DLD1 (cell line): ENCODE results near the gene CLECL1.
"Not testable (repeated sequence)": the region's sequence is repeated elsewhere in the genome, so short reads cannot be mapped to it uniquely, and the experiment has no call there.

Source experiments
- in situ Hi-C: cut with HindIII; loops from 2 replicates; pipeline ENCODE4 v1.10.0; 2017; ENCODE audit warnings: low sequenced_read_pairs

CLECL1 gene

DNA sequence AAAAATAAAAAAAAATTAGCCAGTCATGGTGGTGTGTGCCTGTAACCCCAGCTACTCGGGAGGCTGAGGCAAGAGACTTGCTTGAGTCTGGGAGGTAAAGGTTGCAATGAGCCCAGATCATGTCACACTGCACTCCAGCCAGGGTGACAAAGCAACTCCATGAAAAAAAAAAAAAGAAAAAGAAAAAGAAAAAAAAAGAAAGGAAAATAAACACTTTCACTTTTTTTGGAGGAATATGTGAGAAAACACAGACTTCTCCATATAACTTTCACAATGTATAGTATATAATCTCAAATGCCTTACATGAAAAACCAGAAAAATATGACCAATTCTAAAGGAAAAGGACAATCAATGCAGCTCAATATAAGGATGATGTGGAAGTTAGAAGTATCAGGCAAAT lies 8.9 kb downstream of the CLECL1 start:
- in situ Hi-C loops: no loop called here

DNA sequence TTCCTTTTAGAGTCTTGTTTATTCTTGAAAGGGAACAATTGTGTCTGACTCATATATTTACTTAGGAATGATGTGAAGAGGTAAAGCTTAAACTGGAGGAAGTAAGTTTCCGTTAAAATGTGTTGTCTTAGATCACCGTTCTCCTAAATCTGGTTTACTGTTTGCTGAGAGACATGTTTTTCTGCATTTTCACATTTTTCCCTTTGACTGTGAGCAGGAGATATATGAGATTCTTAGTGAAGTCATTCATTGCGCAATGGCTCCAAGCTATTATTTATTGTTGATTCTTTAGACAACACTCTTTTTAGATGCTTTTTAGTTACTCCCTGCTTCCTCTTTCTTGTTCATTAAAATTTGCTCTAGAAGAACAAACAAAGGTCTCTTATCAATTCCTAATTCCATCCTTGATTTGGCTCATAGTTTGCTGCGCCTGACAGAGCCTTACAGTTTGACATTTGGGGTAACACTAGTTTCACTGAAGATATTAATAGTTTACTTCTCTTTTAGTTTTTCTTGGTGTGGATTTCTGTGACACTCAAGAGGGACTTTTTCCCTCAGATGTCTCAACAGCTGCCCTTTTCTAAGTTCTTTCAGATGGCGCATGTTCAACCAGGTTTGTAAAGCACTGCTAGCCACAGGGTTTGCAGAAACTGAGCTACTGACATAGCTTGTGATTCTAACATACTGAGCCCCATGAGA lies 11.4 kb downstream of the CLECL1 start:
- in situ Hi-C loops: no loop called here

DNA sequence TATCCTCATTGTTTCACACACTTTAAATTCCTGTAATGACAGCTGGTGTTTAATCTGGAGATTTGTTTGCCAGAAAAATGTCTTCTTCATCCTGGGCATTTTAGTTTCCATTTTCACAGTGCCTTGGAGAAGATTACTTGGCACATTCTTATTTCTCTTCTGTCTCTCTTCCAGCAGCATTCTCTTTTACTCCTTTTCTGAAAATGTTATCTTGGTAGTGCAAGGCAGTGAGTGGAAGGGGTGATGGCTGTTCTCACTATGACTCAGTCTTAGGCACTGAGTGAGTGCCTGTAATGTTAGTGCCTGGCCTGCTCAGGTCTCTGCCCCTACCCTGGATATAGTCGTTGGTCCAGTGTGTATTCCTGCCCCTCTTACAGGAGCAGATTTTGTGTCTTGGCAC lies 13.1 kb downstream of the CLECL1 start:
- in situ Hi-C loops: no loop called here

DNA sequence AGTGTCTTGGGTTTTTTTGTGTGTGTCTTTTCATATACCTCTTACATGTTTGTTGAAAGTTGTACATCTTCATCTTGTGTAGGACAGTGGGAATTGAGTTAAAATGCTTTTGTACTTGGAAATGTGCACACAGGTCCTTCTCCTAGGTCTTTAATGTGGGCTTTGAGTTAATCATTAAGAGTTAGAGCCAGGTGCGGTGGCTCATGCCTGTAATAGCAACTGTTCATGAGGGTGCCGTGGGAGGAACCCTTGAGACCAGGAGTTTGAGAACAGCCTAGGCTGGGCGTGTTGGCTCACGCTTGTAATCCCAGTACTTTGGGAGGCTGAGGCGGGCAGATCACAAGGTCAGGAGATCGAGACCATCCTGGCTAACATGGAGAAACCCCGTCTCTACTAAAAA lies 13.9 kb downstream of the CLECL1 start:
- in situ Hi-C loops: no loop called here

DNA sequence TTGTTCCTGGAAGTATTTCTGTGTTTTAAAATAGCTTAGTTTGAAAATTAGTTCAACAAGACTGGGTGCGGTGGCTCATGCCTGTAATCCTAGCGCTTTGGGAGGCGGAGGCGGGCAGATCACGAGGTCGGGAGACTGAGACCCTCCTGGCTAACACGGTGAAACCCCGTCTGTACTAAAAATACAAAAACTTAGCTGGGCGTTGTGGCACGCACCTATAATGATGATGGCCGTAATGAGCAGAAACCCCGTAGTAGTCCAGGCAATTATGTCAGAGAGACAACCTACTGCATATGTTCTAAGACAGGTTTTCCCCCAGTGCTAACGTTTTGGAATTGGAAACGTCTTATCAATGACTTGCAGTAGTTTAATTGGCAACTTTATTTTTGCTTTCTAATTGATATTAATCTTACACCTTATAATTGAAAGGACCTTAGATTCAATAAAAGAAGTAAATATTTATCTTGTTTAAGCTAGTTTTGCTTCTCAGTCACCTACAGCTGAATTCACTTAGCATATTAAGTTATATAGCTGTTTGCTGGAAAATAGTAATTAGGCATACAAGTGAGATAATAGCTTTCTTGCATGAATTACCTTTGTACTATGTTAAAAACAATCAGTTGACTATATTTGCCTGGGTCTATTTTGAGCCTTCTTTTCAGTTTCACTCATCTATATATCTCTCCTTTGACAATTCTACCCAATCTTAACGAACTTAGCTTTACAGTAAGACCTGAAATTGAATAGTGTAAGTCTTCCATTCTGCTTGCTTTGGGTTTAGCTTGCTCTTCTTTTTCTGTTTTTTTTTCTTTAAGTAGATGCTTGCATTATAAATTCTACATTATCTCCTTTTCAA lies 15.6 kb downstream of the CLECL1 start:
- in situ Hi-C loops: no loop called here

DNA sequence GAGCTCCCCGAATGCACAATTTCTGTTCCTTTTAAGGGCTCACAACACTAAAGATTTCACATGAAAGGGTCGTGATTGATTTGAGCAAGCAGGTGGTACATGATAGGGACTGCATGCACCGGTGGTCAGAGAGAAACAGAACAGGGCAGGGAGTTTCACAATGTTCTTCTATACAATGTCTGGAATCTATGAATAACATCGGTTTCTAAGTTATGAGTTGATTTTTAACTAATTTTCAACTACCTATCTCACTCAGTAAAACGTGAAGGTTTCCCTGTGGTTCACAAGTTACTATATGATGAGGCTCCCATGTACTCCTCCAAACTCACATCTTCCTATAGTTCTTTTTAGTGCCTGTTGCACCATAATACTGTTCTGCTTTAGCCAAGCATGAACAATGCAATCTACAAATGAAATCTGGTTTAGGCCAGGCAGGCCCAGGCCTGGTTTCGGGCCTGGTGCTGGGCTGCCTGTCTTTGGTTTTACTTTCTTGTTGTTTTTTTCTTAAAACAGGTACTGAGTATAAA lies 19.8 kb downstream of the CLECL1 start:
- in situ Hi-C loops: not testable (repeated sequence)

DNA sequence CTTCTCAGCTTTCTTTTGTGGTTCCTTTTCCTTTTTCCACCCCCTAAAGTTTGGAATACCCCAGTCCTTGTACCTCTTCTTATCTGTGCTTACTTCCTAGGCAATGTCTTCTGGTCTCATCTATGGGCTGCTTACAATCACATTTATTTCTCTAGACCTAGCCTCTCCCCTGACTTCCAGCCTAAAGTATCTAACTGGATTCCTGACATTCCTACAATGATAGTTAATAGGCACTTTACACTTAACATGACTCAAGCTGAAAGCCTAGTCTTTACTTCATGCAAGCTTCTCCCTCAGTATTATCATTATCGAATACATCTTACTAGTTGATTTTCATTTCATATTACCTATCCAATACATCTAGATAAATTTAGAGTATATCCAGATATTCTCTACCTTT lies 21.2 kb downstream of the CLECL1 start:
- in situ Hi-C loops: no loop called here

DNA sequence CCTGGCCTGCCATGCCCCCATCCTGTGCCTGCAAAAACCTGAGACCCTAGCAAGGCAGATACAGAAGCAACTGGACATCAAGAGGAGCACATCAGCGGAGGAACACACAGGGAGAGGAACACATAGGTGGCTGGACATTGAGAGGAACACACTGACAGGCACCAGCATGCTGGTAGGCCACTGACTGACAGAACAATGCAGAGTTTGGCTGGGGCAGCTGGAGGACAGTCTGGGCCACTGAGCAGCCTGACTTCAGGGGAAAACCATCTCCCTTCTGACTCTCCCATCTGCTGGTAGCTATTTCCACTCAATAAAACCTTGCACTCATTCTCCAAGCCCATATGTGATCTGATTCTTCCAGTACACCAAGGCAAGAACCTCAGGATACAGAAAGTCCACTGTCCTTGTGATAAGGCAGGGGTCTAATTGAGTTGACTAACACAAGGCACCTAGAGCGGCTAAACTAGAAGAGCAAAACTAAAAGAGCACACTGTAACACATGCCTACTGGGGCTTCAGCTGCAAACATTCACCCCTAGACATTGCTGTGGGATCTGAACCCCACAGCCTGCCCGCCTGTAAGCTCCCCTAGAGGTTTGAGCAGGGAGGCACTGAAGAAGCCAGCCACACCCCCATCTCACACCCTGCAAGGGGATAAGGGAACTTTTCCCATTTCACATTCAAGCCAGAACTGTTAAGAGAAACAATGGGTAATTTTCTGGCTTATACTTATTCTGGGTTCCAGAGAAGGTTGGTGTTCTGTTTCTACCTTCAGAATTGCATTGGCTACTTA lies 22.1 kb downstream of the CLECL1 start:
- in situ Hi-C loops: no loop called here

DNA sequence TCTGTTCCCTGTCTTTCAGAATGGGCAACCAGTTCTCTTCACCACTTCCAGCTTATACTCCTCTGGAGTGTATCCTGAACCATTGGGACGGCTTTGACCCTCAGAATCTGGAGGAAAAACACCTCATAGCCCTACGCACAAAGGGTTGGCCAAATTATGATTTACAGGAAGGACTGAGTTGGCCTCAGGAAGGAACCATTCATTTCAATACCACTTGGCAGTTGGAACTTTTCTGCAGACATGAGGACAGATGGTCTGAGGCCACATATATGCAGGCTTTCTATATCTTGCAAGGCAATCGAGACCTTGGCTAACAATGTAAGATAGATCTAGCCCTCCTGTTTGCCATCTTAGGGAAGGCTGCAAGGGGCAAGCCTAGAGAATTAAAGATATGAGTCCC lies 24.0 kb downstream of the CLECL1 start:
- in situ Hi-C loops: loop anchor here (10.0 kb wide), 1 partner anchor 74 kb away; no protein-coding TSS in a partner anchor

DNA sequence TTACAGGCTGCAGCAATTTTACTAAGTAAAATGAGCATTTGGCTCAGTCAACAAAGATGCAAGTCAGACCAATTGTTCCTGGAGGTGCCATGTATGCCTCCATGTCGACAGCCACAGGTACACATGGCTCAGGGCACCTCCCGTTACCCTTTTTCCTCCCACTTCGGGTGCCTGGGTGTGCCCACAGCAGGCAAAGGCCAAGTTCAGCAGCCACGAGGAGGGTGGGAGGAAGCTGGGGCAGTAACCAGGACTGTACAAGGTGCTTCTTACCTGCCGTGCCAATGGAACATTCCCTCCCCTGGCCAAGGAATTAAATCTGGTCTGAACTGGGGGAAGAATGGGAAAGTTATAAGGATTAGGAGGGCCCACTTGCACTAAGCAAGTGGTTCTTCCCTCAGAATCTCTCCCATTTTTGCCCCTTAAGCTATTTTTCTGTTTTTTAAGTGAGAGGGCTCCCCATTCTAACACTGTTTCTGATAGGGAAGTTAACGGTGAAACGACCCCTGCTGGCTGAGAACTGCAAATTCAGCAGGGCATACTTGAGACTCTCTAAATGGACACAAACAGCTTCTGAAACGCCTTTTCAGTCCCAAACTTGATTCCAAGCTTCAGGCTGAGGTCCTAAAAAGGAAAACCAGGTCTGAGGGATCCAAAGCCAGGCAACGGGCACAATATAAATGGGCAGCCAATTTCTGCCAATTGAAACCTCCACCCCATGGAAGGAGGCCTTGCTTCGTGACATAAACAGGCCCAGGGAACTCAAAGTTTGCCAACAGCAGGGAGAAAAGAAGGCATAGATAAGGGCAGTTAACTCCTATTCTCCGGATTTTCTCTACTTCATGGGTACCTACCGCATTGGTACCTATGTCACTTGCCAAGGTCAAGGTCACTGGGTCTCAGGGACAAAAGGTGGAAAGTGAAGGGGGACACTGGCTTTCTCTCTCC lies 24.8 kb downstream of the CLECL1 start:
- in situ Hi-C loops: loop anchor here (10.0 kb wide), 1 partner anchor 73 kb away; no protein-coding TSS in a partner anchor

DNA sequence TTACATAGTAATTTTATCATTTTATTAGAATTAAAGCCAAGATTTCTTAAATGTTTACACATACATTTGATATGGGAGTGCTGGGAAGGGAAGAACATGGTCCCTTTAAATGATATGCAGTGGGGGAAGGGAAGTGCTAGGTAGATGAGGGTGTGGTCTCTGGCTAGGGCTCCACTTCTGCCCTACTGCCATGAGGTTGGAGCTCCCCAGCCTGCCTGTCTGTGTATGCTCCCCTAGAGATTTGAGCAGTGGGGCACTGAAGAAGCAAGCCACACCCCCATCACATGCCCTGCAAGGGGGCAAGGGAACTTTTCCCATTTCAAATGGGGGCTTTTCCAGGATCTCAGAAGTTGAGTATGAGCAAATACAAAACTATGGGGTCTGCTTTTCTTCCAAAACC lies 25.5 kb downstream of the CLECL1 start:
- in situ Hi-C loops: loop anchor here (10.0 kb wide), 1 partner anchor 73 kb away; no protein-coding TSS in a partner anchor

DNA sequence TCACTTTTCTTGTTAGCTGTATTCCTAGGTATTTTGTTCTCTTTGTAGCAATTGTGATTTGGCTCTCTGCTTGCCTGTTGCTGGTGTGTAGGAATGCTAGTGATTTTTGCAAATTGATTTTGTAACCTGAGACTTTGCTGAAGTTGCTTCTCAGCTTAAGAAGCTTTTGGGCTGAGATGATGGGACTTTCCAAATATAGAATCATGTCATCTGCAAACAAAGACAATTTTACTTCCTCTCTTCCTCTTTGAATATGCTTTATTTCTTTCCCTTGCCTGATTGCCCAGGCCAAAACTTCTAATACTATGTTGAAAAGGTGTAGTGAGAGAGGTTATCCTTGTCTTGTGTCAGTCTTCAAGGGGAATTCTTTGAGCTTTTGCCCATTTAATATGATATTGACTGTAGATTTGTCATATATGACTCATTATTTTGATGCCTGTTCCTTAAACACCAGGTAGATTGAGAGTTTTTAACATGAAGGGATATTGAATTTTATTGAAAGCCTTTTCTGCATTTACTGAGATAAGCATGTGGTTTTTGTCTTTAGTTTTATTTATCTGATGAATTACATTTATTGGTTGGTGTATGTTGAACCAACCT lies 26.7 kb downstream of the CLECL1 start:
- in situ Hi-C loops: loop anchor here (10.0 kb wide), 1 partner anchor 71 kb away; no protein-coding TSS in a partner anchor

DNA sequence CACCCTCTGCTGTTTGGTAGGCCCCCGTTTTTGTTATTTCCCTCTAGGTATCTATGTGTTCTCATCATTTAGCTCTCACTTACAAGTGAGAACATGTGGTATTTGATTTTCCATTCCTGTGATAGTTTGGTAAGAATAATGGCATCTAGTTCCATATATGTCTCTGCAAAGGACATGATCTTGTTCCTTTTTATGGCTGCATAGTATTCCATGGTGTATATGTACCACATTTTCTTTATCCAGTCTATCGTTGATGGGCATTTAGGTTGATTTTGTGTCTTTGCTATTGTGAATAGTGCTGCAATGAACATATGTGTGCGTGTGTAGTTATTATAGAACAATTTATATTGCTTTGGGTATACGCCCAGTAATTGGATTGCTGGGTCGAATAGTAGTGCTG lies 28.3 kb downstream of the CLECL1 start:
- in situ Hi-C loops: loop anchor here (10.0 kb wide), 1 partner anchor 70 kb away; no protein-coding TSS in a partner anchor

DNA sequence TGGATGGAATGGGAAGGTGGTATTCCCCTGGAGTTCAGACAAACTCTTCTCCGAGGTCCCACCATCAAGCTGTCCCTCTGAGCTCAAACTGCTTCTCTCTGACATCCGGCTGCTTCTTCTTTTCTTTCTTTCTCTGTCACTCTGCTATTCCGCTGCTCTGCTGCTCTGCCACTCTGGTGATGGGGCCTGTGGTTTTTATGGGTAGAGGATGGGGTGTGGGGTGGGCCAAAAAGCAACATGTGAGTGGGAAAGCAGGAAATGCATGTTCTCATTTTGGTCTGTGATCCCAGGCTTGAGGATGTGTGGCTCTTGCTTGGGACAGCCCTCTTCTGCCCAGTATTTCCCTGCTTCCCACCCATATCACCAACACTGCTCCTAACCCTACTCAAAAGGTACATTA lies 30.6 kb downstream of the CLECL1 start:
- in situ Hi-C loops: loop anchor here (10.0 kb wide), 1 partner anchor 67 kb away; no protein-coding TSS in a partner anchor

DNA sequence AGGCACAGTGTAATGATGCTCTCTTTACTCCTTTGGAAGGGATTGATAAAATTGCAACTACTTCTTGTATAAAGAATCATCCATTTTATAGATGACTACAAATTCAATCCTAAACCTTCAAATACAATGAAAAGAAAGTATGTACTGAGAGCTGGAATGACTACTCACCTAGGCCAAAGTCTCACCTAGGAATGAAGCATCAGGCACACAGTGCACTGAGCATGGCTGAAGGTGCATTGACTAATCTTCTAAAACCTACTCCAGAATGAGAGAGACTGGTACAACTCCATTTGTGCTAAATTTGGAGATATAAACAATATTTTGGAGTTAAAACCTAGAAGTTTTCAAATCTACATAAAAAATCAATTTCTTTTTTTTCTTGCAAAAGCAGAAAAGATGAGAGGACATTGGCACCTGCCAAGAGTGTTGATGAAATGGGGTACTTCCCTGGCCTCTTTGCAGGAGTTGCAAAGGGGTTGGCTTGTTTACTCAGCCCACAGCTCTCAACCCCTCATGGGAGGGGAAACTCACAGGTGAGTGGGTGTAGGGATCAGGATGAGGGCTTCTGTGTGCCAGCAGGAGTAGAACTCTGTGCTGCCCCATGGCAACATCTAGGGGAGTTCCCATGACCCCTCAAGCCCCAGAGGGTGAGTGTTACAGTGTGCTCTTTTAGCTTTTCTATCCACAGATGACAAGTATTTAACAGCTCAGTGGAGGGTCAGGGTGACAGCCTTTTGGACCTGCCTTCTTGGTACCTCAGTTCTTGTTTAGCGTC lies 31.3 kb downstream of the CLECL1 start:
- in situ Hi-C loops: loop anchor here (10.0 kb wide), 1 partner anchor 67 kb away; no protein-coding TSS in a partner anchor

DNA sequence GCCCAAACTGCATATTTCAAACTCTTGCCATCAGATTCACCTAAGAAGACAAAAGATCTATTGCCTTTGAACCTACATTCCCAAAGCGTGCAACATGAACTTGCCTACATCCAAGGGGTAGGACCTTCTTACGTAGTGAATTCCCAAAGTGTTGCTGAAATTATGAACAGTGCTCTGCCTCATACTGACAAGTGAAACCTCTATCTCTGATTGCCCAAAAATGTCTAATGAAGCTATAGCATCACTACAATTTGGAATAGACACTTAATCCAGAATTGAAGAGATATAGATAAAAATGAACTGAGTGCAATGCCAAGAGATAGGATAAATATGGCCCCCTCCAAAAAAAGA lies 32.3 kb downstream of the CLECL1 start:
- in situ Hi-C loops: loop anchor here (10.0 kb wide), 1 partner anchor 66 kb away; no protein-coding TSS in a partner anchor

DNA sequence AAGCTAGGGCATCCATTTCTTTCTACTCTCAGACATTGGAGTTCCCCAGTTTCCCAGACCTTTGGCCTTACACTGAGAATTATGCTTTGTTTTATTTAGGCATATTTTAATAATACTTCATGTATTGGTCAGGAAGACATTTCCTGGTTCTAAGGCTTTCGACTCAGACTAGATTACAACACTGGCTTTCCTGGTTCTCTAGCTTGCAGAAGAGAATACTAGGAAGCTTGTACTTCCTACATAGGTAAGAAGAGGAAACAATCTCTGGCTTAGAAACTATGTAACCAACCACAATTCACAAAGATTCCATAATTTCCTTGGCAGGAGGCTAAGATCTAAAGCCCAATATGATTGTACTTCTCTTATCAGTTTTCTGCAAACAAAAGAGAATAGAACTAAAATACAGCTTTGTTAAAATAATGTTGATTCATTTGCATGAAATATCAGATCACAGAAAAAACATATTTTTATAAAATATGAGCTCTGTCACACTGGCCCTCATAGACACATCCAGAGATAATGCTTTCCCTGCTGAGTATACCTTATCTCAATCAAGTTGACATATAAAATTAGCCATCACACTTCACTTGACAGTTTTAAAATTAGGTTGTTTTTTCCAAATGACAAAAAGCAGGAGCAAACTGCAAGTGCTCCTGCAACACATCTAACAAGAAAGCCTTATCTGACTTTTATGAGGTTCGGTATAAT lies 32.8 kb downstream of the CLECL1 start:
- in situ Hi-C loops: loop anchor here (10.0 kb wide), 1 partner anchor 65 kb away; no protein-coding TSS in a partner anchor
